Measurements from ENCODE around the gene FAM117B.

DNA sequence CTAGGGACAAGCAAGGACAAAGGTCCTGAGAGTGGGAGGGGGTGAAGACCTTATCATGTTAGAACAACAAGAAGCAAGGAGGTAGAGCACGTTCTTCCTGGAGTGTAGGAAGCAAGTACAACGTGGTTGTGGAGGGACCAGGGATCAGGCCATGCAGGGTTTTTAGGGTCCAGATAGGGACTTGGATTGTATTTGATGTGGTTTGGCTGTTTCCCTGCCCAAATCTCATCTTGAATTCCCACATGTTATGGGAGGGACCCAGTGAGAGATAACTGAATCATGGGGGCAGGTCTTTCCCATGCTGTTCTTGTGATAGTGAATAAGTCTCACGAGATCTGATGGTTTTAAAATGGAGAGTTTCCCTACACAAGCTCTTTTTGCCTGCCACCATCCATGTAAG, 183.6 kb downstream of the FAM117B start:
- TF ChIP-seq CTCF (IDR thresholded peaks at IDR 0.05; ENCODE audit: insufficient read depth, low read length, poor library complexity, severe bottlenecking) (no peak), EZH2phosphoT487 (conservative IDR thresholded peaks at IDR 0.05; ENCODE audit: low read length) (no peak)
